ENCODE results near the gene BCAS1. TPM values are rescaled to one million over a fixed set of nuclear protein-coding genes. Genes with fewer than 3 reads are reported as not detected.

Gene BCAS1
- total RNA-seq, 2 donors from 2014 or later, result 32.0 to 58.6 TPM

DNA sequence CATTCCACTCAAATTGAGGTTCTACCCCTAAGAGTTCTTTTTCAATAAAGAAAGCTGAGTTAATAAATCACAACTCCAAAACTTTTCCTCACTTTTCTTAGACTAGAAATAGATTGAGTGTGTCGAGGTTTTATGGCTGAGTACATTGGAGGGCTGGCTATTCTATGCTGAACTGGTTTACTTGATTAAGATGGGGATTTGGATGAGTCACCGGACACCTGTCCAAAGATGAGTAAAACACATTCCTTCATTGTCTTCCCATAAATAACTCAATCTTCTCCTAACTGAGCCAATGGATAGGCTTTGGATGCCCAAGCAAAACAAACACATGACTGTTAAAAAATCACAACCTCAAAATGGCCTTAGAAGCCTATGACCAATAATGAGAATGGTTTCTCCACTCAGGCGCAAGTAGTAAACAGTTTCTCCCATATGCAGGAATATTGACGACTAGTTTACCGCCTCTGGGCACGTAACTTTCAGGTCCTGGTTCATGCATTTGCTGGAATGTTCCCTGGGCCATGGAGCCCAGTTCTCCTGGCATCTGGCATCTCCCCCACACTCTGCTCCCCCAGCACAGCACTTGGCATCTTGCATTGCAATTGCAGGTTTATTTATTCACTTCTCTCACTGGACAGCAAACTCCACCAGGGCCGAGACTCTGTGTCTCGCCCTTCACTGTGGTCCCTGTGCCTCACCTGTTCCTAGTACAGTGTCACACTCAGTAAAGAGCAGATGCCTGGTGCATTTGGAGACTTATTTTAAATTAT lies 43.9 kb downstream of the BCAS1 start:
- TF ChIP-seq POLR2A (IDR thresholded peaks at IDR 0.05) (no peak), POLR2AphosphoS5 (IDR thresholded peaks at IDR 0.05) (no peak)
- TF ChIP-seq, protein P1, sequence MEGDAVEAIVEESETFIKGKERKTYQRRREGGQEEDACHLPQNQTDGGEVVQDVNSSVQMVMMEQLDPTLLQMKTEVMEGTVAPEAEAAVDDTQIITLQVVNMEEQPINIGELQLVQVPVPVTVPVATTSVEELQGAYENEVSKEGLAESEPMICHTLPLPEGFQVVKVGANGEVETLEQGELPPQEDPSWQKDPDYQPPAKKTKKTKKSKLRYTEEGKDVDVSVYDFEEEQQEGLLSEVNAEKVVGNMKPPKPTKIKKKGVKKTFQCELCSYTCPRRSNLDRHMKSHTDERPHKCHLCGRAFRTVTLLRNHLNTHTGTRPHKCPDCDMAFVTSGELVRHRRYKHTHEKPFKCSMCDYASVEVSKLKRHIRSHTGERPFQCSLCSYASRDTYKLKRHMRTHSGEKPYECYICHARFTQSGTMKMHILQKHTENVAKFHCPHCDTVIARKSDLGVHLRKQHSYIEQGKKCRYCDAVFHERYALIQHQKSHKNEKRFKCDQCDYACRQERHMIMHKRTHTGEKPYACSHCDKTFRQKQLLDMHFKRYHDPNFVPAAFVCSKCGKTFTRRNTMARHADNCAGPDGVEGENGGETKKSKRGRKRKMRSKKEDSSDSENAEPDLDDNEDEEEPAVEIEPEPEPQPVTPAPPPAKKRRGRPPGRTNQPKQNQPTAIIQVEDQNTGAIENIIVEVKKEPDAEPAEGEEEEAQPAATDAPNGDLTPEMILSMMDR (IDR thresholded peaks at IDR 0.05), result no peak
- no peak overlapping the region for H3K27ac ChIP-seq

DNA sequence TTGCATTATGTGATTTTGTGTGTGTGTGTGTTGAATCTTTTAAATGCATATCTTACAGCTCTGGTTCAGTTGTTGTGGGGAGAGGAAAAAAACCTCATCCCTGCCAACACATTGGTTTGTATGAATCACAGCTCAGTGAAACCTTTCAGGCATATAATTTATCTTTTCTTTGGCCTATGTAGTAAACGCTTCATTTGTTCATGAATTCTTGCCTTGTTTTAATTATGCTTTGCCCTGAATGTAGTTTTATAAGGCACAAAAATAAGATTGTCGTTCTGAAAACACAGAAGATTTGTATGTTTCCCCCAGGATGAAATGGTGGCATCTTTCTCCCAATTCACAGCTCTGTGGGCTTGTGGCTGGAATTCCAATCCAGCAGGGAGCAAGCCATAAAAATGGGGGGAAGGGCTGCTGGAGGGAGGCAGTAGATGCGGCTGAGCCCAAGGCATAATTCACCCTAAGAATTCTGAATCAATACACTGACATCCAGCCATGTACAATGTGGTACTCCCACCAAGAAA lies 45.1 kb downstream of the BCAS1 start:
- H3K4me1 ChIP-seq (replicated peaks), result no peaks in the 10 kb centered on the region
- no peaks in the 10 kb centered on the region for H3K27me3 ChIP-seq (replicated peaks; ENCODE audit: insufficient read depth)
- intact Hi-C loops (cut with DNase I), result no loop called here
- H3K4me3 ChIP-seq, result no peak overlapping the region
- H3K36me3 ChIP-seq, result no peaks in the 10 kb centered on the region
- no peak for DNase-seq (ENCODE audit: low spot score)
- TF ChIP-seq, protein P1 (IDR thresholded peaks at IDR 0.05), result no peak
- no peak for TF ChIP-seq POLR2AphosphoS5 (IDR thresholded peaks at IDR 0.05)
- H3K27ac ChIP-seq, result no peak overlapping the region
- no peaks in the 10 kb centered on the region for H3K9me3 ChIP-seq
- WGBS, result 48% methylated on average over 3 of the region's 3 CpGs

More for the DNA sequence above, 43.9 kb downstream of the BCAS1 start:
- no peak overlapping the region for H3K4me3 ChIP-seq
- H3K27me3 ChIP-seq (replicated peaks; ENCODE audit: insufficient read depth), result no peaks in the 10 kb centered on the region
- WGBS, result 83% methylated on average over 8 of the region's 8 CpGs
- H3K36me3 ChIP-seq, result no peaks in the 10 kb centered on the region
- DNase-seq (ENCODE audit: low spot score), result no peak
- intact Hi-C loops (cut with DNase I), result no loop called here
- no peaks in the 10 kb centered on the region for H3K4me1 ChIP-seq (replicated peaks)
- H3K9me3 ChIP-seq, result no peaks in the 10 kb centered on the region

DNA sequence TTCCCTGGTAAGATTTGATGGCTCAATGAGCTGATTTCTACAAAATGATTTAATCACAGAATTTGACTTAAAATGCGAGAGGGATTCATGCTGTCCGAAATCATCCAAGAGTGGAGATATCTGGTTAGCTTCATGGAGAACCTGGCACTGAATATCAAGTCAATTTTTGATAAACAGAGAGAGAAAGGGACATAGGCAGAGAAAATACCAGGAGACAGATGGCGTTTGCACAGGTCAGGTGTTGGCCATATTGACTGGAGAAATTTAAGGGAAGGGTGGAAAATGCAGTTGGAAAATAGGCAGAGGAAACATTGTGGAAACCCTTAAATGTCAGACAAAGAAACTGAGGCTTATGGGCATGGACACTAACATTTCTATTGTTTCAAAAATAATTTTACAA lies 47.0 kb downstream of the BCAS1 start:
- no peak overlapping the region for H3K27ac ChIP-seq
- TF ChIP-seq POLR2AphosphoS5 (IDR thresholded peaks at IDR 0.05), result no peak
- no peak for TF ChIP-seq POLR2A (IDR thresholded peaks at IDR 0.05)
- TF ChIP-seq, protein P1 (IDR thresholded peaks at IDR 0.05), result no peak
- intact Hi-C loops (cut with DNase I), result no loop called here
- H3K36me3 ChIP-seq, result no peaks in the 10 kb centered on the region
- WGBS, result 96% methylated on average over 3 of the region's 3 CpGs
- DNase-seq (ENCODE audit: low spot score), result no peak
- H3K4me1 ChIP-seq (replicated peaks), result no peaks in the 10 kb centered on the region
- H3K9me3 ChIP-seq, result no peaks in the 10 kb centered on the region
- H3K4me3 ChIP-seq, result no peak overlapping the region
- no peaks in the 10 kb centered on the region for H3K27me3 ChIP-seq (replicated peaks; ENCODE audit: insufficient read depth)

DNA sequence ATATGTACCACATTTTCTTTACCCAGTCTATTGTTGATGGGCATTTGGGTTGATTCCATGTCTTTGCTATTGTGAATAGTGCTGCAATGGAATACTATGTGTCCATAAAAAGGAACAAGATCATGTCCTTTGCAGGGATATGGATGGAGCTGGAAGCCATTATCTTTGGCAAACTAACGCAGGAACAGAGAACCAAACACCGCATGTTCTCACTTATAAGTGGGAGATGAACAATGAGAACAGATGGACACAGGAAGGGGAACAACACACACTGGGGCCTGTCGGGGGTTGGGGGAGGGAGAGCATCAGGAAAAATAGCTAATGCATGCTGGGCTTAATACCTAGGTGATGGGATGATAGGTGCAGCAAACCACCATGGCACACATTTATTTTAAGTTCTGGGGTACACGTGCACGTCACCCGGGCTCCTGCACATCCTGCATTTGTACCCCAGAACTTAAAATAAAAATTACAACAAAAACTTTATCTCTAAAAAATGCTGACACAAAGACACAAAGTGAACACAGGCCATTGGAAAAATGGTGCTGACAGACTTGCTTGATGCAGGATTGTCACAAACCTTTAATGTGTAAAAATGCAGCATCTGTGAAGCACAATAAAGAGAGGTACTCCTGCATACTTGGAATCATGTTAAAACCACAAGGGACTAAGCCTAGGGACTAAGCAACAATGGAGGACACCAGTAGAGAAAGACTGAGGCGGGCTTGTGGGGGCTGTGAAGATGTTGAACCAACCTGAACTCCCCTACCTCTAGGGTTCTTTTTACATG lies 48.8 kb downstream of the BCAS1 start:
- Histone ChIP-seq H3K4me3 (no peak overlapping the region), H3K4me1 (replicated peaks) (no peaks in the 10 kb centered on the region)
- WGBS, result 90% methylated on average over 7 of the region's 7 CpGs

More for the DNA sequence above, 48.8 kb downstream of the BCAS1 start:
- intact Hi-C loops (cut with DNase I), result no loop called here
- no peak overlapping the region for H3K27ac ChIP-seq
- TF ChIP-seq, protein P1 (IDR thresholded peaks at IDR 0.05), result no peak
- TF ChIP-seq POLR2A (IDR thresholded peaks at IDR 0.05) (no peak), POLR2AphosphoS5 (IDR thresholded peaks at IDR 0.05) (no peak)
- H3K9me3 ChIP-seq, result no peaks in the 10 kb centered on the region
- DNase-seq (ENCODE audit: low spot score), result no peak
- no peaks in the 10 kb centered on the region for H3K27me3 ChIP-seq (replicated peaks; ENCODE audit: insufficient read depth)
- no peaks in the 10 kb centered on the region for H3K36me3 ChIP-seq

Data from prostate gland (tissue), 2 donors.